AG20443 (cell line): Measurements from ENCODE around the gene TPT1.
"Not testable (repeated sequence)": the region's sequence is repeated elsewhere in the genome, so short reads cannot be mapped to it uniquely, and the experiment has no call there.

ENCODE experiments used
- DNase-seq: peaks from one replicate; pipeline ENCODE4 v3.0.0; 2012; ENCODE audit warnings: low spot score, mixed read lengths

The TPT1 gene

GRCh38 chr13:45341034-45341798 lies at the start of gene TPT1:
Gene TPT1, minus strand, starts transcription at chr13:45341183. Its CDS starts 114 bp downstream, at chr13:45341069.
- peak; percentile 99 for DNase-seq

GRCh38 chr13:45390348-45390747 lies 49.4 kb upstream of the TPT1 start:
- DNase-seq = not testable (repeated sequence)

DNA sequence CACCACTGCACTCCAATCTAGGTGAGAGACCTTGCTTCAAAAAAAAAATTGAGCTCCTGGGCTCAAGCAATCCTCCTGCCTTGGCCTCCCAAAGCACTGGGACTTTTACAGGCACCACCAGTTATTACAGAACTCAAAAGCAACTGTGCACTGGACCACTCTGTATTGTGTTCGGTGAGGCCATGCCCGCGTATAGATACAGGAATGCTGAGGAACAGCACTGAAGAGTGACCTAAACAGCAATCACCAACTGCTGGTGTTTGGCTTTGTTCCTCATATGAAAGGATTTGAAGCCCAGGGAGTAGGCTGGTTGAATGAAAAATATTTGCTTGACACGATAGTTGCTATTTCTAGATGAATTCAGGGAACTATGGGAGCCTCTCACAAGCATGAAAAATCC lies 47.7 kb upstream of the TPT1 start:
- DNase-seq = no peak

- DNase-seq = not testable (repeated sequence)
Observed at GRCh38 chr13:45386892-45387575, 46.1 kb upstream of the TPT1 start.

GRCh38 chr13:45385907-45386553 lies 45.0 kb upstream of the TPT1 start:
- no peak for DNase-seq

DNA sequence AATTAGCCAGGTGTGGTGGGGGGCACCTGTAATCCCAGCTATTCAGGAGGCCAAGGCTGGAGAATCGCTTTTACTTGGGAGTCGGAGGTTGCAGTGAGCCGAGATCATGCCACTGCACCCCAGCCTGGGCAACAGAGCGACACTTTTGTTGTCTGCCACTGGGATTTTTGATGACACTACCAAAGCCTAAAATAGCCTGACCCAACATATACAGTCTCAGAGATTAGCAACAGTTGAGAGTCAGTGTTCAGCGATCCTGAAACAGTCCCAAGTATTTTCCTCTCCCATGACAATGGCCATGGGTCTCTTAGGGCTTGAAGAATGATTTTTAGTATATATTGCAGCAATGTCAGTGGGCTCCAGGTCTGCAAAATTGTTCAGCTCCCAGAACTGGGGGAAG lies 44.3 kb upstream of the TPT1 start:
- DNase-seq = no peak

DNA sequence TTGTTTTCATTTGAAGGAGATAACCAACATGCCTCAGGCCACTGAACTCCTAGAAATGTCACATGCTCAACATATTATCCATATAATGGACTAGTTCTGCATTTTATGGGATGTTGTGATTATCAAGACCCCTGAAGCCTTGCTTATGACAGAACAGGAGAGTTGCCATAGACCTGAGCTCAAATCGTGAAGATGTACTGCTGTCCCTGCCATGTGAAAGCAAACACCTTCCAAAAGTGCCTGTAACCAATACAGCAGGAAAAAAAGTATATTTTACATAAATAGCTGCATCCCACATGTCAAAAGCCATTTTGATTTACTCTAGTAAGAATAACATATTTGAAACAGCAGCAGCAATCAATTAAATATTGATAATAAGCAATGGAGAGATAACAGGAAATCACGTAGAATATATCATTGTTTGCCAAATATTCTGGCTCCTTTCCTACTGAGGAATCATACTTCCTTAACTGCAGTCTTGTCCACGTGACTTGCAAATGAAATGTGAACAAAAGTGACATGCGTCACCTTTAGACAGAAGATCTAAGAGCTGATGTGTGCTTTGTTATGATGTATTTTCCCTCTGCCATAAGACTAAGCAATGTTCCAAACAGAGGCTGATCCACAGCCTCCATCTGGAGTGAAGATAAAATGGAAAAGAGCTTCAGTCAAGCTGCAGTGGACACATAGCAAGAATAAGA lies 43.6 kb upstream of the TPT1 start:
- DNase-seq = no peak

DNA sequence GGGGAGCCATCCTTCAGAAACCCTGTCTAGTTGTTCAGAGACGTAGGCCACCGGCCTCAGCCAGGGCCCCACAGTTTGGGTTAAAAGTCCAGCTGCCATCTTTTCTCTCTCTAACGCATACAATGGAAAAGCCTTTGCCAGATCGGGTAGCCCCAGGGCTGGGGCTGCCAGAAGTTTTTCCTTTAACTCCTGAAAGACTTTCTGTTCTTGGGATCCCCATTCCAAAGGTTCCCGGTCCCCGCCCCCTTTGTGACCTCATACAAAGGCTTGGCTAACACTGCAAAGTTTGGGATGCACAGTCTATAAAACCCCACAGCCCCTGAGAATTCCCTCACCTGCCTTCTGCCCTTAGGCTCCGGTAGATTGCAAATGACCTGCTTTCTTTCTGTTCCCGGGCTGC lies 41.8 kb upstream of the TPT1 start:
- not testable (repeated sequence) for DNase-seq

DNA sequence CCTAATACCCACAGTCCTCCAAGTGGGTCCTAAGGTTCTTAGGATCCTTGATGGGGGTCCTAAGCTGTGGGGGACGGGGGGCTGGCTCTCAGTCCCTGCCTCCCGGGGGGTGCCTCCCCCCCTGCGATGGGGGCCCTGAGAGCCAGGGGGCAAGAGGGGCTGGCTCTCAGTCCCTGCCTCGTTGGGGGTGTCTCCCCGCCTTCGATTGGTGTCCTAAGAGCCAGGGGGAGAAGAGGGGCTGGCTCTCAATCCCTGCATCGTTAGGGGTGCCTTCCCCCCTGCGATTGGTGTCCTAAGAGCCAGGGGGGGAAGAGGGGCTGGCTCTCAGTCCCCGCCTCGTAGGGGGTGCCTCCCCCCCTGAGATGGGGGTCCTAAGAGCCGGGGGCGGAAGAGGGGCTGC lies 40.2 kb upstream of the TPT1 start:
- DNase-seq = no peak

GRCh38 chr13:45380708-45381107 lies 39.7 kb upstream of the TPT1 start:
- DNase-seq = not testable (repeated sequence)

DNA sequence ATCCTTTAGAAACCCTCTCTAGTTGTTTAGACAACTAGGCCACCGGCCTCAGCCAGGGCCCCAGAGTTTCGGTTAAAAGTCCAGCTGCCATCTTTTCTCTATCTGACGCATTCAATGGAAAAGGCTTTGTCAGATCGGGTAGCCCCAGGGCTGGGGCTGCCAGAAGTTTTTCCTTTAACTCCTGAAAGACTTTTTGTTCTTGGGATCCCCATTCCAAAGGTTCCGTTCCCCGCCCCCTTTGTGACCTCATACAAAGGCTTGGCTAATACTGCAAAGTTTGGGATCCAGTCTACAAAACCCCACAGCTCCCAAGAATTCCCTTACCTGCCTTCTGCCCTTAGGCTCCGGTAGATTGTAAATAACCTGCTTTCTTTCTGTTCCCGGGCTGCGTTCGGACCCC lies 38.5 kb upstream of the TPT1 start:
- not testable (repeated sequence) for DNase-seq

GRCh38 chr13:45378786-45379185 lies 37.8 kb upstream of the TPT1 start:
- DNase-seq = not testable (repeated sequence)

DNA sequence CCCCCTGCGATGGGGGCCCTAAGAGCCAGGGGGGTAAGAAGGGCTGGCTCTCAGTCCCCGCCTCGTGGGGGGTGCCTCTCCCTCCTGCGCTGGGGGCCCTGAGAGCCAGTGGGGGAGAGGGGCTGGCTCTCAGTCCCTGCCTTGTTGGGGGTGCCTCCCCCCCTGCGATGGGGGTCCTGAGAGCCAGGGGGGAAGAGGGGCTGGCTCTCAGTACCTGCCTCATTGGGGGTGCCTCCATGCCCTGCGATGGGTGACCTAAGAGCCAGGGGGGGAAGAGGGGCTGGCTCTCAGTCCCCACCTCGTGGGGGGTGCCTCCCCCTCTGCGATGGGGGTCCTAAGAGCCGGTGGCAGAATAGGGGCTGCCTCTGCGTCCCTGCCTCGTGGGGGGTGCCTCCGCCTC lies 36.3 kb upstream of the TPT1 start:
- DNase-seq = not testable (repeated sequence)

GRCh38 chr13:45376651-45377050 lies 35.7 kb upstream of the TPT1 start:
- not testable (repeated sequence) for DNase-seq

GRCh38 chr13:45374917-45375316 lies 33.9 kb upstream of the TPT1 start:
- peak; percentile 14 for DNase-seq

- DNase-seq = no peak
Observed at GRCh38 chr13:45373162-45373547, 32.2 kb upstream of the TPT1 start.

DNA sequence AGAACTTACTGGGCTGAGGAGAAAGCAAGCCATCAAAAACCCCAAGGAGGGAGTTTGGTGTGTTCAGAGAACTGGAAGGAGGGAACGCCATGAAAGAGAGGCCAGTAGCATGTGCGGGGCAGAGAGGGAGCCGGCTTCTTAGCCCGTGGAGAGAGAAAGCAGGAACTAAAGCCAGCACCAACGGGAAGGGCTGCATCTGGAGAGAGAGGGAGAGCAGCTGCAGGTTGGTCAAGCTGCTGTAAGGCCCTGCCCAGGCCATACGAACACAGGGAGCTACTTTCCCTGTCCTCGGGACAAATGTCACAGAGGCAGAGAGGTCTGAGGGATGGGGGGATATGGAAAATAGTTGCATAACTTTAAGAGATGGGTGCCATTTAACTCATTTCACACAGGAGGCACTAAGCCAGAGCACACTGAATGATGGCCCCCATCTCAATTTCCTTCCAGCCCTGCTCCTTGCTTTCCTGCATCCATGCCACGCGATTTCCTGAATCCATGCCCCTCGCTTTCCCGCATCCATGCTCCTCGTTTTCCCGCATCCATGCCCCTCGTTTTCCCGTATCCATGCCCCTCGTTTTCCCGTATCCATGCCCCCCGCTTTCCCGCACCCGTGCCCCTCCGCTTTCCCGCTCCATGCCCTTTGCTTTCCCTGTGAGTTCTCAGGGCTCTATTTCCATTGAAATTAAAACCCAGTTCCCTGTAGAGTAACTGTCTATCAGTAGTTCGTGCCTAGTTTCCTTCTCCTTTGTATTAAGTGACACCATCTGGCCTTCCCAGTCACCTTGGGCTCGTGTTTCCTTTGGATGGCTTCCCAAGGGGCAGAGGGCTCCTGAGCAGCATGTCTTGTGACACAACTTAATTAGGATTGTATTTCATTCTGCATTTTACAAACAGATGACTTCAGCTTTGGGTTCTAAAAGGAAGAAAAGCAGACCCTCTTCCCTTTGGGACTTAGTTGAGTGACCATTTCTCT lies 31.5 kb upstream of the TPT1 start:
- DNase-seq = no peak

DNA sequence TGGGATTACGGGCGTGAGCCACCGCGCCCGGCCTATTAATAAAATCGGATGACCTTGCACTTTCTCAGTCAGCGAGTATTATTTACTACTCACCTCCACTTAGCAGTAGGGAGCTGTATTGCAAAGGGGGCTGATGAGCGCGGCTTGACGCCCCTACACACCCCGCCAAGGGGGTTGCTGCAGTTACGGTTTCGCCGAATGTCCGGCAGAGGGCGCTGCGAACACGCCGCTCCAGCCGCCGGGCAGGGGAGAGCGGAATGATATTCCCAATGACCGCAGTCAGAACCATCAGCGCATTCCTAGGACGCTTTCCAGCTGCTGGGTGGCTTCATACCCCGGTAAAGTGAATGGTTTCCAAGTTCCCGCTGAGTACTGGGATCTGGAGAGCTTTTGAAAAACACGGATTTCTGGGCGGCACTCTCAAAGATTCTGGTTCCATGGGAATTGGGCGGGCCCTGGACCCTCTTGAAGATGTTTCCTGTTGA lies 30.0 kb upstream of the TPT1 start:
- DNase-seq = peak; percentile 93

GRCh38 chr13:45369116-45369515 lies 28.1 kb upstream of the TPT1 start:
- DNase-seq = no peak

DNA sequence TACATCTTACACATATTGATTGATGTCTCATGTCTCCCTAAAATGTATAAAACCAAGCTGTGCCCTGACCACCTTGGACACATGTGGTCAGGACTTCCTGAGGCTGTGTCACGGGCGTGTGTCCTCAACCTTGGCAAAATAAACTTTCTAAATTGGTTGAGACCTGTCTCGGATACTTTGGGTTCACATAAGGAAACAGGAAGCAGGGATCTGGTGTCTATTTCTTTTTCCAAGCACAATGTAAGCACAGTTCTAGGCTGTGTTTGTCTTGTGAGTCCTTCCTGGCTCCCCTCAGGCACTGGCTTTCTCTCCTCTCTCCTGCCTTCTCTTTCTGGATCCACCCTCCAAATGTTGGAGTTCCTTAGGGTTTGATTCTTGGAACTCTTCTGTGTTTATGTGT lies 27.6 kb upstream of the TPT1 start:
- DNase-seq = no peak

DNA sequence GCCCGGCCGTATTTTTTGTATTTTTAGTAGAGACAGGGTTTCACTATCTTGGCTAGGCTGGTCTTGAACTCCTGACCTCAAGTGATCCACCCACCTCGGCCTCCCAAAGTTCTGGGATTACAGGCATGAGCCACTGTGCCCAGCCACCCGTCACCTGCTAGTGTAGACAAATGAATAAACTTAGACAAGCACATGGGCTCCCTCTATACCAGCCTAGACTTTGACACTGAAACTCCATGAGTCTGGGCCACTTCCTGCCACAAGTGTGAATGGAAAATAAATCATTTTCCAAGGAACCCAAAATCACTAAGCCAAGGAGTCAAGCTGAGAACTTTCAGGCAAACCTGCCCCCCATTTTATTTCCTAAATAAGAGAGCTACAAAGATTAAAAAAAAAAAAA lies 27.0 kb upstream of the TPT1 start:
- no peak for DNase-seq
